Activated CD8-positive, alpha-beta memory T cell treated with anti-CD3 and anti-CD28 coated beads, Interleukin-2, amount 50 U/mL, for 24 hours (primary cell): ENCODE data around the gene DHDH.
A peak's percentile ranks its signal among the peaks of the same experiment; 100 is the strongest.

ENCODE experiments used
- DNase-seq: peaks from one replicate; pipeline ENCODE4 v3.0.0-alpha.2; 2020; ENCODE audit errors: extremely low read depth

The DHDH gene

GRCh38 chr19:48992581-48993174, 59.2 kb downstream of the DHDH start:
- DNase-seq: no peak

GRCh38 chr19:48993175-48994034, 59.9 kb downstream of the DHDH start, which contains the start of the genes GYS1 and RUVBL2:
GYS1 (minus strand) TSS chr19:48993309; CDS start chr19:48993112, 197 bp downstream.
RUVBL2 (plus strand) TSS chr19:48993887; CDS start chr19:48993912, 25 bp downstream.
- peak; percentile 98 for DNase-seq

GRCh38 chr19:48994035-48994386, 60.5 kb downstream of the DHDH start:
- no peak for DNase-seq
